HFF-Myc (cell line): Measurements from ENCODE around the gene RAF1.

Experiments
- DNase-seq: peaks from one replicate; pipeline ENCODE4 v3.0.0-alpha.2; 2011; ENCODE audit warnings: low read depth; ENCODE audit errors: extremely low read depth
- H3K4me3 ChIP-seq: replicated peaks from 2 replicates; pipeline ENCODE4 v1.5.1; 2011; ENCODE audit warnings: low read depth, mild to moderate bottlenecking, control low read depth, low read length
- TF ChIP-seq, protein P1 (sequence below): IDR thresholded peaks from 2 replicates; pipeline ENCODE4 v1.5.1; 2012; ENCODE audit warnings: mild to moderate bottlenecking, low read depth, low read length, control low read depth; ENCODE audit errors: missing control alignments

Gene RAF1

DNA sequence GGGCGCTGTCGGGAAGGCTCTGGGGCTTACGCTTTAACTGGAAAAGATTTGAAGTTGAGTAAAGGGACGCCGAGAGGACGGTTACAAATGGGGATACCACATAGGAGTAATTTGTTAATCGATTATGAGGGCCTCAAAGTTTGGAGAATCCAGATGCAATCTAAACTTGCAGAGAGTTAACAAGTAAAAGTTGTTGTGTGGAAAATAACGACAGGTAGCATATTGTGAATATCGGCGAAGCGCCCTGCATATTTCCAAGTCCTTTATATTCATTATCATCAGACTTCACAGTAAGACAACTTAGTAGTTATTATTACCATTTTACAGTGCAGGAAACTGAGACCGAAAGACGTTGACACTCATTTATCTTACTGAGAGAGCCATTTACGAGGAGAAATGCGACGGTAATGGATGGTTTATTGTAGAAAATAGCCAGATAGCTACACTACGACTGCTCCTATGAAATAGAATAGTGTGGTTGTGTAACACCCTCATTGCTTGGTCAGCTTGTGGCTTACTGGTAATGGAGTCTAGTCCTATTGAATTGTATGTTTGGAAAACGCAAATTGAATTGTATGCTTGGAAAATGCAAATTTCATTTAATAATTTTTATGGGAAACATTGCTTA, 106.3 kb downstream of the RAF1 start:
- H3K4me3 ChIP-seq: peak overlapping the region; percentile 72
- no peak for DNase-seq
- TF ChIP-seq, protein P1, sequence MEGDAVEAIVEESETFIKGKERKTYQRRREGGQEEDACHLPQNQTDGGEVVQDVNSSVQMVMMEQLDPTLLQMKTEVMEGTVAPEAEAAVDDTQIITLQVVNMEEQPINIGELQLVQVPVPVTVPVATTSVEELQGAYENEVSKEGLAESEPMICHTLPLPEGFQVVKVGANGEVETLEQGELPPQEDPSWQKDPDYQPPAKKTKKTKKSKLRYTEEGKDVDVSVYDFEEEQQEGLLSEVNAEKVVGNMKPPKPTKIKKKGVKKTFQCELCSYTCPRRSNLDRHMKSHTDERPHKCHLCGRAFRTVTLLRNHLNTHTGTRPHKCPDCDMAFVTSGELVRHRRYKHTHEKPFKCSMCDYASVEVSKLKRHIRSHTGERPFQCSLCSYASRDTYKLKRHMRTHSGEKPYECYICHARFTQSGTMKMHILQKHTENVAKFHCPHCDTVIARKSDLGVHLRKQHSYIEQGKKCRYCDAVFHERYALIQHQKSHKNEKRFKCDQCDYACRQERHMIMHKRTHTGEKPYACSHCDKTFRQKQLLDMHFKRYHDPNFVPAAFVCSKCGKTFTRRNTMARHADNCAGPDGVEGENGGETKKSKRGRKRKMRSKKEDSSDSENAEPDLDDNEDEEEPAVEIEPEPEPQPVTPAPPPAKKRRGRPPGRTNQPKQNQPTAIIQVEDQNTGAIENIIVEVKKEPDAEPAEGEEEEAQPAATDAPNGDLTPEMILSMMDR: no peak

DNA sequence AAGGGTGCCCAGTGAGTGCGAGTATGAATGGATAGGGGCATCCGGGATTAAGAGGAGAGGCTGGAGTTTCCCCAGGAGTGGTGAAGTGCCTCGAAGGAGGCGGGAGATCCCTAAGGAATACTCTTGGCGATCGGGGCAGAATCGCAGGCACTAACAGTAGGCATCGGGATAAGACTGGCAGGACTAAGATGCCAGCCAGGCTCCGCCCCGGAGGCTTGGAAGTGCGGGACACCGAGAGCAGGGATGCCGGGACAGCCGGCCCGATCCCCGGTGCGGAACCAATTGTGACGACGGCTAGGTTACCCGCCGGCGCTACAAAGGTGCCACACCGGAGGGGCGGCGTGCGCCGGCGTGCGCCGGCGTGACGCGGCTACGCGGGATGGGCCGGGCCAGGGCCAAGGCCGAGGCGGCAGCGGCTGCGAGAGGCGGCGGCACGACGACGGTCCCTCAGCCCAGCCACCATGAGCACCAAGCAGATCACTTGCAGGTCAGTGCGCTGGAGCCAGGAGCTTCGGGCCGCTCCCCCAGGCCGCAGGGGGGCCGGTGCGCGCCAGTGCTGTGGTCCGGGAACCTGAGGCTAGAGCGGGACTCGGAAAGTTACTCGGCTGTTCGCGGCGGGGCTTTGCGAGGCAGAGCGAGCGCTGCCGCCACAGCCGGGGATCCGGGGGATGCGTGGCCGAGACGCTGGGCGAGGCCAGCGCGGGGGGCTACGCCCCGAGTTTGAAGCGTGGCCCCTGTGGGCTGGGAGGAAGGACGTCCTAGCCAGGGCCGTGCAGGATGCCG, 107.0 kb downstream of the RAF1 start, which contains the start of gene MKRN2:
Gene MKRN2 (plus strand): TSS at position 398 of the 783 bp plus-strand sequence. CDS start 64 bp downstream, at position 462.
- DNase-seq: peak; percentile 53
- H3K4me3 ChIP-seq: peak within 1 kb of the TSS; percentile 72
- TF ChIP-seq, protein P1: no peak

DNA sequence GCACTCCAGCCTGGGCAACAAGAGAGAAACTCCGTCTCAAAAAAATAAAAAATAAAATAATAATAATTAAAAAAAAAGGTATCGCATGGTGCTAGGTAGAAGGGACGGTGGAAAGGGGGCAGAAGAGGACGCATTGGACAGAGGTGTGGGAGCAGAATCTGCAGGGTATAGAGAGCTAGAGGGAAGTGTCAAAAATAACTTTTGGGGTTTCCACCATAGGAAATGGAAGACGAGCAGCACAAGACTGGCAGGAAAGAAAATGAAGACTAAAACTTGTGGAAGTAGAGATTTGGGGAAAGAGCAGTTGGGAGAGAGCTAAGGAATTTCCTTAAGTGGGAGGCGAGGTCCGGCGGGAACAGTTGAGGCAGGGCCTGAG, 107.6 kb downstream of the RAF1 start:
- DNase-seq: no peak
- TF ChIP-seq, protein P1: no peak

DNA sequence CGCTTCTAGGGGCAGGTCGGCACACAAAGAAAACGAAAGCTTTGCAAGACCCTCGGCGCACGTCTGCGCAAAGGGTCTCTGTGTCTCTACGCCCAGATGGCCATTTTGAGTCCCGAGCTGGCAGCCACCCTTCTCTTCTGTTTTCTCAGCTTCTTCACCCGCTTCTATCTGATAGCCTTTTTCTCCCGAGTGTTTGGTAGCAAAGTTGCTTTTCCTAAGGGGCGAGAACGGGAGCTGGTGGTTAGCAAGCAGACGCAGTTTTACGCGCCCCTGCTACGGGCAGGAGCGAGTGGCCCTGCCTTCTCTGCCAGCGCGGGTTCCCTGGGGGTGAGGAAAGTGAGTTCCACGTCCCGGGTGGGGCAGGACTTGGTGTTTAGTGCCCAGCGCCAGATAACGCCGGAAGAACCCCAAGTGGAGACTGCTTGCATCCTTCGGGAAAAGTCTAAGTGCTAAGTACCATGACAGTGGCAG, 110.0 kb downstream of the RAF1 start:
- no peak for DNase-seq
- peak overlapping the region; percentile 51 for H3K4me3 ChIP-seq
- TF ChIP-seq, protein P1: no peak

More for the DNA sequence above, 107.6 kb downstream of the RAF1 start:
- H3K4me3 ChIP-seq: peak overlapping the region; percentile 72

DNA sequence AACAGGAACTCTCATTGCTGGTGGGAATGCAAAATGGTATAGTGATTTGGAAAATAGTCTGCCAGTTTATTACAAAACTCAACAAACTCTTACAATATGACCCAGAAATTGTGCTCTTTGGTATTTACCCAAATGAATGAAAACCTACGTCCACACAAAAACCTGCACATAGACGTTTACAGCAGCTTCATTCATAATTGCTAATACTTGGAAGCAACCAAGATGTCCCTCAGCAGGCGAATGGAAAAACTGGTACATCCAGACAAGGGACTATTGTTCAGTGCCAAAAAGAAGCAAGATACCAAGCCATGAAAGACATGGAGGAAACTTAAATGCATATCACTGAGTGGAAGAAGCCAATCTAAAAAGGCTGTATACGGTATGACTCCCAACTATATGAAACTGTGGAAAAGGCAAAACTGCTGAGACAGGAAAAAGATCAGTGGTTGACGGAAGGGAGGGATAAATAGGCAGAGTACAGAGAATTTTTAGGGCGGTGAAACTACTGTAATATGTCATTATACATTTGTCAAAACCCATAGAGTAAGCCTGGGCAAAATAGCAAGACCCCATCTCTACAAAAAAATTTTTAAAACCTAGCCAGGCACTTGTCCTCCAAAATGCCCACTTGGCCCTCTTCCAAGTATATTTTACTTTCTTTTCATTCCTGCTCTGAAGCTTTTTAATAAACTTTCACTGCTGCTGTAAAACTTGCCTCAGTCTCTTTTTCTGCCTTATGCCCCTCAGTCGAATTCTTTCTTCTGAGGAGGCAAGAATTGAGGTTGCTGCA, 113.8 kb downstream of the RAF1 start:
- no peak overlapping the region for H3K4me3 ChIP-seq
- TF ChIP-seq, protein P1: no peak
- DNase-seq: no peak

DNA sequence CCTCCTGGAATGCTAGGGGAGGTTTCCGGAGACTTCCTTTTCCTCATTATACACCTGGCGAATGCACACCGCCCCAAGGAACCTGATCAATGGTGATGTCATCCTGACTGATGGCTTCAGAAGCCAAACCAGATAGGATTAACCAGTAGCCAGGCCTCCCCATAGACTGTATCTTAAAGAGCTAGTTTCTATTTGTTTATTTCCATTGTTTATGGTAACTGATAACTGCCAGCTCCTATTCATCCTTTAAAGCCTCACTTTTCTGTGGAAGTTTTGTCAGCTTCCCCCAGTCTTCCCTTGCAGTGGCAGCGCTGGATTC, 118.5 kb downstream of the RAF1 start, which contains the start of gene MKRN2OS:
Gene MKRN2OS (minus strand): TSS at position 27 of the 319 bp plus-strand sequence. CDS start 35 bp downstream, outside the sequence.
- TF ChIP-seq, protein P1: no peak
- no peak for DNase-seq
- H3K4me3 ChIP-seq: no peak within 1 kb of the TSS
